Vagina (tissue), 2 donors: ENCODE results near the gene MDP1. TPM values are rescaled to one million over a fixed set of nuclear protein-coding genes. Genes with fewer than 3 reads are reported as not detected.
"Not testable (repeated sequence)": the region's sequence is repeated elsewhere in the genome, so short reads cannot be mapped to it uniquely, and the experiment has no call there.

Source experiments
- DNase-seq, 2 donors: peaks; one replicate each; pipeline ENCODE4 v3.0.0-alpha.2; 2017; ENCODE audit errors: extremely low spot score in 2 of 2
- H3K27ac ChIP-seq: fragments of 200-600 bp; sonication (generic); one replicate; pipeline ENCODE4 v1.5.1; 2019
- H3K27me3 ChIP-seq: fragments of 200-600 bp; sonication (generic); one replicate; pipeline ENCODE4 v1.5.1; 2019
- H3K36me3 ChIP-seq, 2 donors: fragments of 200-600 bp; sonication (generic); one replicate each; pipeline ENCODE4 v1.5.1; 2017 to 2019
- H3K4me1 ChIP-seq: fragments of 200-600 bp; sonication (generic); one replicate; pipeline ENCODE4 v1.5.1; 2019
- H3K4me3 ChIP-seq, 2 donors: fragments of 200-600 bp; sonication (generic); 1 replicate in 1 of 2; 2 replicates in 1 of 2; pipeline ENCODE4 v1.5.1; 2016 to 2019
- H3K9me3 ChIP-seq: fragments of 200-600 bp; sonication (generic); one replicate; pipeline ENCODE4 v1.5.1; 2019
- CTCF ChIP-seq, 3 experiments: fragments of 450-650 bp in 2 of 3; fragments of 200-600 bp in 1 of 3; sonication (generic) in 1 of 3; IDR thresholded peaks; one replicate each; pipeline ENCODE4 v1.5.1; 2017 to 2019; ENCODE audit warnings: antibody characterized with exemption in 3 of 3, mild to moderate bottlenecking in 2 of 3, moderate library complexity in 2 of 3
- POLR2A ChIP-seq, 2 donors: fragments of 450-650 bp; IDR thresholded peaks; one replicate each; pipeline ENCODE4 v1.6.1; 2017; ENCODE audit warnings: antibody characterized with exemption in 2 of 2, mild to moderate bottlenecking in 2 of 2, moderate library complexity in 2 of 2
- POLR2AphosphoS5 ChIP-seq, 2 donors: sonication (generic); formaldehyde crosslinking; IDR thresholded peaks; one replicate each; pipeline ENCODE4 v1.9.0; 2017; ENCODE audit warnings: antibody characterized with exemption in 2 of 2, mild to moderate bottlenecking in 2 of 2, low read depth in 1 of 2; ENCODE audit not compliant: insufficient read depth in 1 of 2
- intact Hi-C: fragments of 100-400 bp; cut with DNase I; formaldehyde crosslinking; loops from one replicate; pipeline ENCODE4 v1.15.1; 2023
- total RNA-seq: library from RNA; depleted of rRNA; stranded (reverse); fragments of >200 nt; gene quantifications from one replicate; pipeline ENCODE4 v1.2.3, GENCODE V29; 2016

MDP1 gene
- total RNA-seq, 1 donor from 2014 or later = 32.7 TPM

GRCh38 chr14:24251880-24252288, 36.0 kb upstream of the MDP1 start:
- intact Hi-C loops = no loop called here
- TF ChIP-seq CTCF (IDR thresholded peaks at IDR 0.05) (no peak), POLR2AphosphoS5 (IDR thresholded peaks at IDR 0.05; ENCODE audit: insufficient read depth in 1 of 2, low read depth in 1 of 2) (no peak), POLR2A (IDR thresholded peaks at IDR 0.05) (no peak)
- no peak overlapping the region for H3K4me3 ChIP-seq
- no peaks in the 10 kb centered on the region for H3K27me3 ChIP-seq
- no peaks in the 10 kb centered on the region for H3K4me1 ChIP-seq
- no peaks in the 10 kb centered on the region for H3K36me3 ChIP-seq
- no peak for DNase-seq
- no peaks in the 10 kb centered on the region for H3K9me3 ChIP-seq
- H3K27ac ChIP-seq = no peak overlapping the region

- H3K27me3 ChIP-seq = no peaks in the 10 kb centered on the region
- TF ChIP-seq CTCF (IDR thresholded peaks at IDR 0.05) (no peak), POLR2A (IDR thresholded peaks at IDR 0.05) (no peak), POLR2AphosphoS5 (IDR thresholded peaks at IDR 0.05; ENCODE audit: insufficient read depth in 1 of 2, low read depth in 1 of 2) (no peak)
- no peaks in the 10 kb centered on the region for H3K4me1 ChIP-seq
- no peaks in the 10 kb centered on the region for H3K36me3 ChIP-seq
- H3K9me3 ChIP-seq = no peaks in the 10 kb centered on the region
- intact Hi-C loops = no loop called here
- no peak overlapping the region for H3K4me3 ChIP-seq
- no peak for DNase-seq
- no peak overlapping the region for H3K27ac ChIP-seq
Measured at GRCh38 chr14:24250354-24250753, 34.5 kb upstream of the MDP1 start.

GRCh38 chr14:24249230-24250021, 33.6 kb upstream of the MDP1 start:
- TF ChIP-seq CTCF (IDR thresholded peaks at IDR 0.05) (no peak), POLR2AphosphoS5 (IDR thresholded peaks at IDR 0.05; ENCODE audit: insufficient read depth in 1 of 2, low read depth in 1 of 2) (no peak), POLR2A (IDR thresholded peaks at IDR 0.05) (no peak)
- DNase-seq = no peak
- intact Hi-C loops = no loop called here

GRCh38 chr14:24247422-24247821, 31.6 kb upstream of the MDP1 start:
- Histone ChIP-seq H3K27me3 (no peaks in the 10 kb centered on the region), H3K4me1 (peaks cover 10% of the 10 kb centered on the region), H3K4me3 (no peak overlapping the region), H3K36me3 (no peaks in the 10 kb centered on the region), H3K9me3 (no peaks in the 10 kb centered on the region), H3K27ac (no peak overlapping the region)
- no peak for DNase-seq
- no peak for TF ChIP-seq CTCF (IDR thresholded peaks at IDR 0.05)
- no peak for TF ChIP-seq POLR2AphosphoS5 (IDR thresholded peaks at IDR 0.05; ENCODE audit: insufficient read depth in 1 of 2, low read depth in 1 of 2)
- no peak for TF ChIP-seq POLR2A (IDR thresholded peaks at IDR 0.05)
- intact Hi-C loops = no loop called here

More at GRCh38 chr14:24249230-24250021, 33.6 kb upstream of the MDP1 start:
- no peak overlapping the region for H3K27ac ChIP-seq
- no peak overlapping the region for H3K4me3 ChIP-seq
- no peaks in the 10 kb centered on the region for H3K9me3 ChIP-seq
- H3K27me3 ChIP-seq = no peaks in the 10 kb centered on the region
- H3K36me3 ChIP-seq = no peaks in the 10 kb centered on the region
- H3K4me1 ChIP-seq = no peaks in the 10 kb centered on the region

GRCh38 chr14:24246765-24247212, 30.9 kb upstream of the MDP1 start:
- Histone ChIP-seq H3K9me3 (no peaks in the 10 kb centered on the region), H3K36me3 (no peaks in the 10 kb centered on the region), H3K4me1 (peaks cover 11% of the 10 kb centered on the region), H3K27me3 (no peaks in the 10 kb centered on the region), H3K27ac (no peak overlapping the region), H3K4me3 (no peak overlapping the region)
- no peak for DNase-seq
- intact Hi-C loops = no loop called here
- no peak for TF ChIP-seq POLR2AphosphoS5 (IDR thresholded peaks at IDR 0.05; ENCODE audit: insufficient read depth in 1 of 2, low read depth in 1 of 2)
- TF ChIP-seq POLR2A (IDR thresholded peaks at IDR 0.05) = no peak
- TF ChIP-seq CTCF (IDR thresholded peaks at IDR 0.05) = no peak

- intact Hi-C loops, H3K36me3 ChIP-seq, H3K4me3 ChIP-seq, DNase-seq, H3K27me3 ChIP-seq, H3K9me3 ChIP-seq, H3K27ac ChIP-seq: not testable (repeated sequence)
- peaks cover 25% of the 10 kb centered on the region for H3K4me1 ChIP-seq
Measured at GRCh38 chr14:24245350-24245749, 29.5 kb upstream of the MDP1 start.
